ENCODE results near the gene KLKB1.

GRCh38 chr4:186286581-186286980, 59.3 kb downstream of the KLKB1 start:
- no peak for TF ChIP-seq ZFX (IDR thresholded peaks at IDR 0.05; ENCODE audit: borderline replicate concordance)
- TF ChIP-seq CTCF (IDR thresholded peaks at IDR 0.05) = no peak
